CD4-positive, alpha-beta T cell treated with Interleukin-10 for 1 hour (primary cell): ENCODE results near the gene DNAH14.
"Not testable (repeated sequence)": the region's sequence is repeated elsewhere in the genome, so short reads cannot be mapped to it uniquely, and the experiment has no call there.

Source experiments
- DNase-seq: peaks from one replicate; pipeline ENCODE4 v3.0.0-alpha.2; 2020

DNAH14 gene

GRCh38 chr1:224929335-224930237 lies at the start of gene DNAH14:
Gene DNAH14 (plus strand): TSS chr1:224929675. CDS start chr1:224952703, 23,028 bp downstream.
- DNase-seq, result no peak

GRCh38 chr1:224880593-224881307 lies 48.7 kb upstream of the DNAH14 start:
- DNase-seq, result no peak

- DNase-seq, result not testable (repeated sequence)
These were observed 48.2 kb upstream of the DNAH14 start for GRCh38 chr1:224881308-224881692.

- DNase-seq, result no peak
These were observed 47.7 kb upstream of the DNAH14 start for GRCh38 chr1:224881762-224882211.

- no peak for DNase-seq
These were observed 47.2 kb upstream of the DNAH14 start for GRCh38 chr1:224882264-224882663.

GRCh38 chr1:224883091-224883490 lies 46.4 kb upstream of the DNAH14 start:
- no peak for DNase-seq

- DNase-seq, result no peak
These were observed 45.1 kb upstream of the DNAH14 start for GRCh38 chr1:224884361-224884801.

GRCh38 chr1:224885376-224885775 lies 44.1 kb upstream of the DNAH14 start:
- DNase-seq, result not testable (repeated sequence)

- DNase-seq, result no peak
These were observed 34.6 kb upstream of the DNAH14 start for GRCh38 chr1:224894915-224895314.

GRCh38 chr1:224896130-224896781 lies 33.2 kb upstream of the DNAH14 start:
- no peak for DNase-seq

GRCh38 chr1:224897529-224898327 lies 31.7 kb upstream of the DNAH14 start:
- DNase-seq, result no peak

GRCh38 chr1:224898937-224899336 lies 30.5 kb upstream of the DNAH14 start:
- no peak for DNase-seq

- DNase-seq, result no peak
These were observed 29.3 kb upstream of the DNAH14 start for GRCh38 chr1:224900062-224900630.

GRCh38 chr1:224901087-224901810 lies 28.2 kb upstream of the DNAH14 start:
- DNase-seq, result no peak

- DNase-seq, result no peak
These were observed 25.5 kb upstream of the DNAH14 start for GRCh38 chr1:224903955-224904354.

- no peak for DNase-seq
These were observed 23.1 kb upstream of the DNAH14 start for GRCh38 chr1:224906340-224906739.

GRCh38 chr1:224911217-224911616 lies 18.3 kb upstream of the DNAH14 start:
- DNase-seq, result no peak

- DNase-seq, result no peak
These were observed 15.1 kb upstream of the DNAH14 start for GRCh38 chr1:224914292-224914900.

- DNase-seq, result no peak
These were observed 10.0 kb upstream of the DNAH14 start for GRCh38 chr1:224919508-224919907.

- no peak for DNase-seq
These were observed 8.5 kb upstream of the DNAH14 start for GRCh38 chr1:224920930-224921329.

- DNase-seq, result no peak
These were observed 8.1 kb upstream of the DNAH14 start for GRCh38 chr1:224921354-224921753.
